GM19023 (cell line): ENCODE results near the gene GOLGA6L10.
"Not testable (repeated sequence)": the region's sequence is repeated elsewhere in the genome, so short reads cannot be mapped to it uniquely, and the experiment has no call there.

Experiments used
- ATAC-seq: cut with Tn5 transposase; IDR thresholded peaks from one replicate; pipeline ENCODE4 v1.9.1; 2021; ENCODE audit warnings: mild to moderate bottlenecking, moderate library complexity; ENCODE audit not compliant: unreplicated experiment

The GOLGA6L10 gene

GRCh38 chr15:82319522-82320278 lies 29.6 kb downstream of the GOLGA6L10 start:
- ATAC-seq, result not testable (repeated sequence)

- ATAC-seq, result not testable (repeated sequence)
Observed at GRCh38 chr15:82318281-82318680, 31.0 kb downstream of the GOLGA6L10 start.

GRCh38 chr15:82317516-82317915 lies 31.8 kb downstream of the GOLGA6L10 start:
- not testable (repeated sequence) for ATAC-seq

- ATAC-seq, result no peak
Observed at GRCh38 chr15:82317091-82317489, 32.2 kb downstream of the GOLGA6L10 start.

- not testable (repeated sequence) for ATAC-seq
Observed at GRCh38 chr15:82316247-82317090, 32.8 kb downstream of the GOLGA6L10 start.

DNA sequence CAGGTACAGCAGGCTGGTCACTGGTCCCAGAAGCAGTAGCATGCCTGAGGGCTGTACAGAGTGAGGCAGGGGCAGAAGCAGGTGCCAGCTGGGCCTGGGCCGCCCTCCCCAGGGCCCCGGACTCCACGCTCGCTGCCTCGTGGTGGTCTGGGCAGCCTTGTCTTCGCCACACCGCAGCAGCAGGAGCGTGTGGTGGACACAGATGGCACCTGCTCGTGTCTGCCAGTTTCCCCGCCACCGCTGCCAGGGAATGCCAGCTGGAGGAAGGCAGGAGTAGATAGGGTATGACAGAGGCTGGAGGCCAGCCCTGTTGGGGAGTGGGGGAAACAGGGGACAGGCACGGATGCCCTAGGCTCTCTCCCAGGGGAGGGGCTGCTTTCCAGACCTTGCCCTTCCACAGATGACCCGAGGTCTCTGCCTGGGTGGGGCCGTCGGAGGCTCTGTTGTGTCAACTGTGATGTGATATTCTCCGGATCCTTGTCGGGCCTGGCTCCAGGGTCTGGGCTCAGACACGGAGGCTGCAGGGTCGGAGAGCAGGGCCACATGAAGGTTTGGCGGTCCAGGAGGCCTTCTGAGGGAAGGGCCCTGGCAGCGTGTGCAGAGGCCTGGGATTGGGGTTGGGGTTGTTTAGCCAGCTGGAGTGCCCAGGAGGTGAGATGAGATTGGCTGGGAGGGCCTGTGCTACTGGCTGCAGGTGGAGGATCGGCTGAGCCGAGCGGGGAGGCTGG lies 33.6 kb downstream of the GOLGA6L10 start:
- ATAC-seq, result no peak

DNA sequence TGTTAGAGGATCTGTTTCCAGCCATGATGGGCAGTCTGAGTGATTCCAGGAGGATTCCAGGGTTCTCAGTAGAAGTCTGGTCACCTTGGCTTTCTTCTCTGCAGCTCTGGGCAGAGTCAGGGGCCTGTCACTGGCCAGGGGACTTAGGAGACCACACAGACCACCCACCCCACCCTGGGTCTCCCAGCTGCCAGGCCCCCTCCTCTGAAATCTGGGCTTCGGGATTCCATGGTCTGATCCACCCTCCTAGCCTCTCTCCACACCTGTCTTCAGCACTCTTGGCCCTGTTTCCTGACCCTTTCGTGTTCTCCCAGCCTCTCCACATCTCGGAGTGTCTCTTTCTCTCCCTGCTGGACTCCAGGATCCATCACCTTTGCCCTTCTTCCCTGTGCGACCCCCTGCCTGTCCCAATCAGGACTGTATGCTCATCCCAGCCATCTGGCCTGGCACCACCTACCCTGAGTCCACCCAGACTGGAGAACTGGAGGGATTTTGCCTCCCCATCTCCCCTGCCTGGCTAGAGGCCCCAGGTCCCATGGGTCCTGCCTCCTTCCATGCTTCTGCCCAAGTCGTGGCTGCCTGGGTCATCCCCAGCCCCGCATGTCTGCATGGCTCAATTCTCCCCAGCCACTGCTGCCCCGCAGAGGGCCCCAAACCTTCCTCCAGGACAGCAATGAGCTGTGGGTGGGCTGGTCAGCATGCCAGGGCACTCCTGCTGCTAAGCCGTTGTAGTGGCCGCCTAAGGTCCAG lies 34.3 kb downstream of the GOLGA6L10 start:
- no peak for ATAC-seq

- not testable (repeated sequence) for ATAC-seq
Observed at GRCh38 chr15:82313951-82314768, 35.1 kb downstream of the GOLGA6L10 start.

DNA sequence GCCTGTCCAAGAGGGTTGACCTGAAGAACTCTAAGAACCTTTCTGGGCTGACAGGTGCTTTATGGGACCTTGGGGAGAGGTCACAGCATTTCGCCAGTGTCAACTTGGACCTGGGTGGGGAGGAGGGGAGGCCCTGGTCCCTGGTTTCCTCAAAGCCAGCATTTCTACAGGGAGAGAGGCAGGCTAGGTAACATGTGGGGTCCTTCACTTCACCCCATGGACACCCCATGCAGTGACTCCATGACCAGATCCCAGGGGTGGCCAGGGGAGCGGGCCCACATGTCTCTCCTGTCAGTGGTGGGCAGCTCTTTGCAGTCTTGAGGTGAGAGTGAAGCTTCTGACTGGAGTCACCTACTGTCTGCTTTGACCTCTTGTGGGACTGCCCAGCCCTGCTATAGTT lies 35.8 kb downstream of the GOLGA6L10 start:
- ATAC-seq, result no peak

- no peak for ATAC-seq
Observed at GRCh38 chr15:82312586-82313349, 36.5 kb downstream of the GOLGA6L10 start.

- ATAC-seq, result not testable (repeated sequence)
Observed at GRCh38 chr15:82311321-82311720, 38.0 kb downstream of the GOLGA6L10 start.

DNA sequence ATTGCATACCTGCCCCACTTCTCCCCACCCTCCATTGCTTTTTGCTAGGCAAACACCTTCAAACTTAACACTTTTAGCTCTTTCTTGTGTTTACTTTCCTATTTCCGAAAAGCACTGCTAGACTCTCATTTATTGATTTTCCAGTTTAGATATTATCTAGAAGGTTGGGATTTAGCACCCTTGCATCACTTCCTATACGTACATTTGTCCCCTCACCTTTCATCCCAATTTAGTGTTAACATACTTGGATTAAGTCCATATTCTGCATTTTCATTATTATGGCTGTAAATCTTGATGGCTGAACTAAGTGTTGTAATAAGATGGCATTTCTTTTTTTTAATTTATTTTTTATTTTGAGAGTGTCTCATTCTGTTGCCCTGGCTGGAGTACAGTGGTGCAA lies 39.5 kb downstream of the GOLGA6L10 start:
- no peak for ATAC-seq

GRCh38 chr15:82307714-82308081 lies 41.6 kb downstream of the GOLGA6L10 start:
- no peak for ATAC-seq

DNA sequence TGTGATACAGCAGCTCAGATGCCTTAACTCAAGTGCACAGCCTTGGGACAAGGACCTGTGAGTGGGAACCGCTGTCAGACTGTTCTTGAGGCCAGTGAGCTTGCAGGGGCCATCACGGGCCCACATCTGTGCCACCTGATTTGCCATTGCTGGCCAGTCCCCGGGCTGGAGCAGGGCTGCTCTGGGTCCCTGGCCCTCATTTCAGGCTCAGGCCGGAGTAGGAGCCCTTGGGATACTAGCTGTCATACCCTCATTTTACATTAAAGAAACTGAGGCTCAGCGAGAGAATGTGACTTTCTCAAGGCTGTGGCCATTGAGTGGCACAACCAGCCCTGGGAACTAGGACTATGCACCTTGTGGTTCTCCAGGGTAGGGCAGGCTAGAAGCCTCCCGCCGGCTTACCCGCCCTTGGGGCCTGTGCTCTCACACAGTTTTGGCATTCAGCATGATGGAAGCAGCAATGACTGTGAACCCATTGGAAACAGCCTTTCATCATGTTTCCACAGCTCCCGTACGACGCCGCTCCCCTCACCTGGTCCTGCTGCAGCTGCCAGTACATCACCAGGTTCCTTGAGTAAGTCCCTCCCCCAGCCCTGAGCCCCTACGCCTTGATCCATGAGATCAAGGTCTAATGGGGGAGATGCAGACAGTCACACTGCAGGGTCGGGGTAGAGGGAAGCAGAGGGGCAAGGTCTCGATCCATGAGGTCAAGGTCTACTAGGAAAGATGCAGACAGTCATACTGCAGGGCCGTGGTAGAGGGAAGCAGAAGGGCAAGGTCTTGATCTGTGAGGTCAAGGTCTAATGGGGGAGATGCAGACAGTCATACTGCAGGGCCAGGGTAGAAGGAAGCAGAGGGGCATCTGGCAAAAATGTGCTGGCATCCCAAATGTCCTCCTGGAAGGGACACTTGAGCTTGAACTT lies 42.2 kb downstream of the GOLGA6L10 start:
- no peak for ATAC-seq

DNA sequence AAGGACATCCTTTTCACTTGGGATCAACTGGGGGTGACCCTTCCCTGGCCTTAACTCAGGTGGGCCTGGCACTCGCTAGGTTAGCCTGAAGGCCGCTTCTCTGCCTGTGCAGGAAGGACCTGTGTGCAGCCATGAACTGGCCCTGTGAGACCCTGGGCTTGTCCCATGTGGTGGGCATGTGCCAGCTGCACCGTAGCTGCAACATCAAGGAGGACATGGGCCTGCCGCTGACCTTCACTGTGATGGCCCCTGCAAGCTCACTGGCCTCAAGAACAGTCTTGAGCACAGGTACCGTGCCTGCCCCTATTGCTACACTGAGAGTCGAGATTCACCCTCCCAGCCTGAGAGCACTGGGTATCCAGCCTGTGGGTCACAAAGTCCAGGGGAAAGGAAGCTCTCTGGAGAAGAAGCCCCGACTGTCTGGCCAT lies 43.6 kb downstream of the GOLGA6L10 start:
- ATAC-seq, result no peak

- ATAC-seq, result no peak
Observed at GRCh38 chr15:82304778-82305090, 44.5 kb downstream of the GOLGA6L10 start.

GRCh38 chr15:82303956-82304777 lies 45.1 kb downstream of the GOLGA6L10 start:
- no peak for ATAC-seq
